Measurements from ENCODE around the gene TRAF3IP3.

Gene TRAF3IP3

DNA sequence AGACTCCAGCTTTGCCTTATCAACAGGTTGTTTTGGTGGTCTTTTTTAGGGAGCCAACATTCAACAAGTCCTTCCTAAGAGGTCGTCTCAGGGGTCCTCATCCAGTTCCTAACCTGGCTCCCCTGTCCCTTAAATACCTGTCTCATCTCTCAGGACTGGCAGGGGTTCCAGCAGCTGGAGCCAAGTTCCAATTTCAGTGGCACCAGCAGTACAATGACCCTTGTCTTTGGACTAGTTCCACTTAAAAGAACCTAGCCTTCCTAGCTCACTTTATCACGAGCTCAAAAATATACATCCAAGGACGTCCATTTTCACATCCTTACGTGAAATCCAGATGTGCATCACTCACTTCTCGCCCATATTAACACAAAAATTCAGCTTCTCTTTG lies 18.7 kb upstream of the TRAF3IP3 start:
- TF ChIP-seq, protein P1, sequence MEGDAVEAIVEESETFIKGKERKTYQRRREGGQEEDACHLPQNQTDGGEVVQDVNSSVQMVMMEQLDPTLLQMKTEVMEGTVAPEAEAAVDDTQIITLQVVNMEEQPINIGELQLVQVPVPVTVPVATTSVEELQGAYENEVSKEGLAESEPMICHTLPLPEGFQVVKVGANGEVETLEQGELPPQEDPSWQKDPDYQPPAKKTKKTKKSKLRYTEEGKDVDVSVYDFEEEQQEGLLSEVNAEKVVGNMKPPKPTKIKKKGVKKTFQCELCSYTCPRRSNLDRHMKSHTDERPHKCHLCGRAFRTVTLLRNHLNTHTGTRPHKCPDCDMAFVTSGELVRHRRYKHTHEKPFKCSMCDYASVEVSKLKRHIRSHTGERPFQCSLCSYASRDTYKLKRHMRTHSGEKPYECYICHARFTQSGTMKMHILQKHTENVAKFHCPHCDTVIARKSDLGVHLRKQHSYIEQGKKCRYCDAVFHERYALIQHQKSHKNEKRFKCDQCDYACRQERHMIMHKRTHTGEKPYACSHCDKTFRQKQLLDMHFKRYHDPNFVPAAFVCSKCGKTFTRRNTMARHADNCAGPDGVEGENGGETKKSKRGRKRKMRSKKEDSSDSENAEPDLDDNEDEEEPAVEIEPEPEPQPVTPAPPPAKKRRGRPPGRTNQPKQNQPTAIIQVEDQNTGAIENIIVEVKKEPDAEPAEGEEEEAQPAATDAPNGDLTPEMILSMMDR (IDR thresholded peaks at IDR 0.05; ENCODE audit: low read depth, low read length): no peak
- H3K4me3 ChIP-seq (ENCODE audit: low read depth, low read length): no peak overlapping the region

DNA sequence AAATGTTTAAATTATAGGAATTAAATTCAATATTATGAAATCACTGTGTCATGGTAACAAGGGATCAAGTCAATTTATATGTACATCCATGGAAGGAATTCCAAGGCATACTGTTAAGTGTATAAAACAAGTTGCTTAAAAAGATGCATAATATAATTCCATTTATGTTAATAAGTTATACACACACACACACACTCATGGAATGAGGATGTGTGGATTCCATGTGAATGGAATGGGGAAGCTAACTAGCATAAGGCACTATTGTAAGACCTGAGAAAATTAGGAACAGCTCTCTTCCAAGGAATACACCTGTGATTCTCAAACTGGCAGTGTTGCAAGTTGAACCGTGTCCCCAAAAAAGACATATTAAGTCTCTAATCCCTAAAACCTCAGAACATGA lies 17.6 kb upstream of the TRAF3IP3 start:
- H3K4me3 ChIP-seq (ENCODE audit: low read depth, low read length): no peak overlapping the region
- TF ChIP-seq, protein P1 (IDR thresholded peaks at IDR 0.05; ENCODE audit: low read depth, low read length): no peak

DNA sequence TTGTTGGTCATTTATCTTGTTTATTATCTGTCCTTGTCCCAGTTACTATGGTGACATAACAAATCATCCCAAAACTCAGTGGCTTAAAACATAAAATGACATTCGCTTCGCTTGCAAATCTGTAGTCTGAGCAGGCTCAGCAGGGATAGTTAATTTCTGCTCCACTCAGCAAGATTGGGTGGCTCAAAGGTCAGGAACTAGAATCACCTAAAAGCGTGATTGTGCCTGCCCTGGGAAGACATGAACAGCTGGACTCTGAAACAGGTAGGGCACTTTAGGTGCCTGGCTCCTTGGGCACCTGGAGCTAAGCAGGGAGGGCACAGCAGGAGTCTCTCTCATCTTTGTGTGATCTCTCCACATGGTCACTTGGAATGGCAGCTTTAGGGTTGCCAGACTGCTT lies 14.7 kb upstream of the TRAF3IP3 start:
- TF ChIP-seq, protein P1 (IDR thresholded peaks at IDR 0.05; ENCODE audit: low read depth, low read length): no peak
- H3K4me3 ChIP-seq (ENCODE audit: low read depth, low read length): no peak overlapping the region

DNA sequence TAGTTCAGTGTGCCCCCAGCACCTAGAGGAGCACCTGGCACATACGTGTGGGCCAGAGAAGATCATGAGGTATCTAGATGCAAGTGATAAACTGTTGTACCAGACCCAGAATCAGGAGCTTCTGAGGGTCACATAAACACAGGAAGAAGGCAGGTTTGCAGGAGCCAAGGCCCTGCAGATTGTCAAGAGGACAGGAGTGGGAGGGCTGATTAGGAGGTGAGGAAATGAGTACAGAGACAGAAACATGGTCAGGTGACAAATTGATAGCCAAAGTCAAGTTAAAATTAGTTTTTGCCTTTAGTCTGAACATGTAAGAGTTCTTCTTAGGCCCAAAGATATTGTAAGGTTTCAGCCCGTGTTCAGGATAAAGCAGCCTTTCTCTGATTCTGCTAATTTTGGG lies 14.0 kb upstream of the TRAF3IP3 start:
- TF ChIP-seq, protein P1 (IDR thresholded peaks at IDR 0.05; ENCODE audit: low read depth, low read length): no peak
- no peak overlapping the region for H3K4me3 ChIP-seq (ENCODE audit: low read depth, low read length)

DNA sequence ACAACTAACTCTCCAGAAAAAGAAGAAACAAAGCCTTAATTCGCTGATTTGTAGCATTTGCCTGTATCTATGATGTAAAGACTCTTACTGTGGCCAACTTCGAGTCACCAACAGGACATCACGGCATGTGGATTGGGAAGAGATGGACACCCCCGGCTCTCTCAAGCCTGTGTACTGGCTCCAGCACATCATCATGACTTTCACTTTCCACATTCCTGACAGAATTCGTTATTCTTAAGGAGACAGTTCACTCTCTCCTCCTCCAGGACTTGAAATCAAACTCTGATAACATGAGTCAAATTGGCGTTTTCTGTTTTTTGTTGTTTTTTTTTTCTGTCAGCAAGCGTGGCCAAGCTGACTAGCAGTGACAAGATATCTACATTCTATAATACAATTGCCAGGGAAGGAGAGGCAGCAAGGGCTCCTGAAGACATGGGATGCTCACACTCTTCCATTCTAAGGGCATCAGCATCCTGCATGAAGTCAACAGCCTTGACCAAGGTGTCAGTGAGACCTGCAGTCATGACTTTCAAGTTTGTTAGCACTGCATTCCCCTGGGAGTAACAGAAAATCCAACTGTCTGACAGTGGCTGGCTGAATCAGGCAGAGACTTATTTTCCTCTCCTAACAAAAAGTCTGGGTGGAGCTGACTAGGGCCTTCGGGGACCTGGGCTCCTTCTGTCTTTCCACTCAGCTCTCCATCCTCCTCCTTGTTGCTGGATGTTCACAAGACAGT lies 13.3 kb upstream of the TRAF3IP3 start:
- no peak overlapping the region for H3K4me3 ChIP-seq (ENCODE audit: low read depth, low read length)
- TF ChIP-seq, protein P1 (IDR thresholded peaks at IDR 0.05; ENCODE audit: low read depth, low read length): no peak

DNA sequence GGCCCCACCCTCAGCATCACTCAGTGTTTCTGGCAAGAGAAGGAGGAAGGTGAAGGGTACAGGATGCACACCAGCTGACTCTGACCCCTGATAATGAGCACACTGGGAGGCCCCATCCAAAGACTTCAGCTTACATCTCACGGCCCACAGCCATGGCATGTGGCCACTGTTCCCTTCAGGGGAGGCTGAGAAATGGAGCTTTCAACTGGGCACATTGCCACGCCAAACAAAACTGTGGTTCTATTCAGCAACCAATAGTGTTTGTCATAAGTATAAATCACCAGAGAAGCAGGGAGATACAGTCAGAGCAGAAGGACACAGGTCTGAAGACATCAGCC lies 12.7 kb upstream of the TRAF3IP3 start:
- TF ChIP-seq, protein P1 (IDR thresholded peaks at IDR 0.05; ENCODE audit: low read depth, low read length): no peak
- no peak overlapping the region for H3K4me3 ChIP-seq (ENCODE audit: low read depth, low read length)

DNA sequence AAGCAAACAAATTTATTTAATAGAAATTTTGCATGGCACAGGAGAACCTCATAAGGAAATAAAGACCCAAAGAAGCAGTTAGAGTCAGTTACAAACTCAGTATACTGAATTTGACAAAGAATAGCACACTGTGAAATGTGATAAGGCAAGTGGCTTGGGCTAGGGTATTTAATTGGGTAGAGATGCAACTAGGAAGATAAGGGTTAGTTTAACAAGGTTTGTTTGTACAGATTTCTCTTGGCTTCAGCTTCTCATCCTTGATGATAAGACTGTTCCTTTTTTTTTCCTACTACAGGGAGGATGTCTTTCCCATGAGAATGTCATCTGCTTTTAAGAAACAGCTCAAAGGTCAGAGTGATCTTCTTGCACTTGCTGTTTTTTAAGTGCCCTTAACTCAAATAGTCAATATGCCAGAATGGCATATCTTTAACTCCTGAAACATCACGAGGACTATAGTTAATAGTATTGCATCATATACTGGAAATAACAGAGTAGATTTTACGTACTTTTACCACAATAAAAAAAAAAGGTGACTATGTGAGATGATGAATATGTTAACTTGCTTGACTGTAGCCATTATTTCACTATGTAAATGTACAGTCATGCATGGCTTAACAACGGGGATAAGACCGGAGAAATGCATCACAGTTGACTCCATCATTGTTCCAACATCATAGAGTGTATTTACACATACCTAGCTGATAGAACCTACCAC lies 9.2 kb upstream of the TRAF3IP3 start:
- TF ChIP-seq, protein P1 (IDR thresholded peaks at IDR 0.05; ENCODE audit: low read depth, low read length): no peak
- H3K4me3 ChIP-seq (ENCODE audit: low read depth, low read length): no peak overlapping the region

Data from WI38 (cell line).